ENCODE measurements around the gene PLPP6. TPM values are rescaled to one million over a fixed set of nuclear protein-coding genes. Genes with fewer than 3 reads are reported as not detected.
"Not testable (repeated sequence)": the region's sequence is repeated elsewhere in the genome, so short reads cannot be mapped to it uniquely, and the experiment has no call there.

The PLPP6 gene
- polyA plus RNA-seq, 6 donors from 2014 or later: 1.7 to 4.1 (median 3.2) TPM

- ATAC-seq (ENCODE audit: low read depth in 2 of 2) (no peak), DNase-seq (no peak)
- Mint-ChIP-seq H3K27me3 (peaks cover 5 to 20% (median 16%) of the 10 kb centered on the region in 3 donors), H3K4me3 (no peak overlapping the region), H3K27ac (no peak overlapping the region), H3K4me1 (no peaks in the 10 kb centered on the region), H3K9me3 (no peaks in the 10 kb centered on the region), H3K36me3 (no peaks in the 10 kb centered on the region)
These were observed 19.7 kb upstream of the PLPP6 start for GRCh38 chr9:4642351-4642750.

GRCh38 chr9:4654084-4654483, 8.0 kb upstream of the PLPP6 start:
- ATAC-seq (ENCODE audit: low read depth in 2 of 2): no peak
- Mint-ChIP-seq H3K4me1 (no peaks in the 10 kb centered on the region), H3K27me3 (peaks cover 38 to 60% (median 43%) of the 10 kb centered on the region in 3 donors), H3K36me3 (no peaks in the 10 kb centered on the region), H3K9me3 (peaks cover 0 to 3% (median 0%) of the 10 kb centered on the region in 7 donors), H3K27ac (no peak overlapping the region), H3K4me3 (no peak overlapping the region)
- DNase-seq: no peak

- Mint-ChIP-seq H3K4me3 (no peak overlapping the region), H3K36me3 (no peaks in the 10 kb centered on the region), H3K9me3 (peaks cover 0 to 3% (median 0%) of the 10 kb centered on the region in 7 donors), H3K27me3 (peaks cover 35 to 61% (median 39%) of the 10 kb centered on the region in 3 donors), H3K4me1 (no peaks in the 10 kb centered on the region), H3K27ac (no peak overlapping the region)
- DNase-seq: no peak
- ATAC-seq (ENCODE audit: low read depth in 2 of 2): no peak
These were observed 7.6 kb upstream of the PLPP6 start for GRCh38 chr9:4654538-4654937.

- not testable (repeated sequence) for H3K36me3 Mint-ChIP-seq; ATAC-seq (ENCODE audit: low read depth in 2 of 2); DNase-seq; H3K9me3 Mint-ChIP-seq; H3K4me1 Mint-ChIP-seq; H3K4me3 Mint-ChIP-seq
- peaks cover 26 to 52% (median 29%) of the 10 kb centered on the region in 3 donors for H3K27me3 Mint-ChIP-seq
- peak overlapping the region in 1 of 6 donors; percentile 39 for H3K27ac Mint-ChIP-seq
These were observed 5.9 kb upstream of the PLPP6 start for GRCh38 chr9:4656196-4656595.

DNA sequence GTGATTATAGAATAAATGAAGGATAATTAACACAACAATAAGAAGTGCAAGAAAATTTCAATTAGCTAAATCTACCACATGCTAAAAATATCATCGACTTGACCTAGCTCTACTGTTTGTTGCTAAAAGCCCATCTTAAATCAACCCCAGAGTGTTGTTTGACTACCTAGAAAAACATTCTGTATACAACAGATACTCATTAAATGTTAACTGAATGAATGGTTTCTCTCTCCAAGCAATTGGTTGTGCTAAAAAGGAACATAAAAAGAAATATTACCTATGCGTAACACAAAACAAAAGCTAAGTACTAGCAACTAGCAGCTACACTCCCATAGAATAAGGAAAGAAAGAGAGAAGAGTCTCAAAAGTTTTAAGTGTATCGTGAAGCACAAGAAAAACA, 5.5 kb upstream of the PLPP6 start:
- H3K27ac Mint-ChIP-seq: peak overlapping the region in 1 of 6 donors; percentile 50
- H3K4me1 Mint-ChIP-seq: peaks cover 0 to 3% (median 3%) of the 10 kb centered on the region in 3 donors
- no peaks in the 10 kb centered on the region for H3K9me3 Mint-ChIP-seq
- H3K27me3 Mint-ChIP-seq: peaks cover 22 to 52% (median 29%) of the 10 kb centered on the region in 3 donors
- no peak overlapping the region for H3K4me3 Mint-ChIP-seq
- no peaks in the 10 kb centered on the region for H3K36me3 Mint-ChIP-seq
- no peak for ATAC-seq (ENCODE audit: low read depth in 2 of 2)
- no peak for DNase-seq

GRCh38 chr9:4657426-4658159, 4.5 kb upstream of the PLPP6 start:
- Mint-ChIP-seq H3K4me3 (peak overlapping the region in 1 of 8 donors; percentile 15), H3K9me3 (no peaks in the 10 kb centered on the region), H3K4me1 (peaks cover 6 to 11% (median 9%) of the 10 kb centered on the region in 3 donors), H3K27ac (no peak overlapping the region), H3K36me3 (no peaks in the 10 kb centered on the region), H3K27me3 (peaks cover 19 to 52% (median 29%) of the 10 kb centered on the region in 3 donors)
- ATAC-seq (ENCODE audit: low read depth in 2 of 2): no peak
- DNase-seq: no peak

DNA sequence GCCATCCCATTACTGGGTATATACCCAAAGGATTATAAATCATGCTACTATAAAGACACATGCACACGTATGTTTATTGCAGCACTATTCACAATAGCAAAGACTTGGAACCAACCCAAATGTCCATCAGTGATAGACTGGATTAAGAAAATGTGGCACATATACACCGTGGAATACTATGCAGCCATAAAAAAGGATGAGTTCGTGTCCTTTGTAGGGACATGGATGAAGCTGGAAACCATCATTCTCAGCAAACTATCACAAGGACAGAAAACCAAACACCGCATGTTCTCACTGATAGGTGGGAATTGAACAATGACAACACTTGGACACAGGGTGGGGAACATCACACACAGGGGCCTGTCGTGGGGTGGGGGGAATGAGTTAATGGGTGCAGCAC, 1.4 kb upstream of the PLPP6 start:
- Mint-ChIP-seq H3K4me3 (peak overlapping the region in 2 of 8 donors; percentile 17 to 71), H3K27me3 (peaks cover 12 to 26% (median 16%) of the 10 kb centered on the region in 3 donors), H3K4me1 (peaks cover 30 to 38% (median 37%) of the 10 kb centered on the region in 3 donors)
- not testable (repeated sequence) for H3K27ac Mint-ChIP-seq; H3K9me3 Mint-ChIP-seq; DNase-seq; ATAC-seq (ENCODE audit: low read depth in 2 of 2); H3K36me3 Mint-ChIP-seq

- Mint-ChIP-seq H3K27me3 (peaks cover 13 to 26% (median 17%) of the 10 kb centered on the region in 3 donors), H3K9me3 (no peaks in the 10 kb centered on the region), H3K4me3 (peak overlapping the region in 7 of 8 donors; percentile 84 to 99 (median 97)), H3K27ac (no peak overlapping the region), H3K4me1 (peaks cover 35 to 43% (median 42%) of the 10 kb centered on the region in 3 donors), H3K36me3 (no peaks in the 10 kb centered on the region)
- DNase-seq: no peak
- ATAC-seq (ENCODE audit: low read depth in 2 of 2): no peak
These were observed 929 bp upstream of the PLPP6 start for GRCh38 chr9:4661165-4661564.

DNA sequence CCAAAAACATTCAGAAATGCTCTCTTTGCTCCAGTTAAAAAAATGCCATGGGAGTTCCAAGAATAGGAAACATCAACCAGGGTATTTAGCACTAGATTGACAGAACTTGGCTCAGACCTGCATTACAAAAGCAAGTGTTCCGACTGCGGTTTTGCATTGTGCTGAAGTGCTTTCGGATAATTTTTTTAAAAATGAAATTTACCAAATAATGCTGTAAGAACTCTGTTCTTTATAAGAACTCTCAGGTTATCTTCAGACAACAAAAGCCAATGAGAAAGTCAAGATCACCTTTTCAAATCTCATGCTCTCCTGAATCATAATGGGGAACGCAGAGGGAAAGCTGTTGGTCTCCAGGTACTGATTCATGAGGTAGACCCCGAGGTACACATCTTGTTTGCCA, 483 bp upstream of the PLPP6 start:
- no peak for ATAC-seq (ENCODE audit: low read depth in 2 of 2)
- peak overlapping the region; percentile 9 to 96 (median 86) for H3K27ac Mint-ChIP-seq
- H3K36me3 Mint-ChIP-seq: no peaks in the 10 kb centered on the region
- no peak for DNase-seq
- peak overlapping the region; percentile 84 to 99 (median 96) for H3K4me3 Mint-ChIP-seq
- H3K9me3 Mint-ChIP-seq: no peaks in the 10 kb centered on the region
- H3K27me3 Mint-ChIP-seq: peaks cover 9 to 25% (median 20%) of the 10 kb centered on the region in 3 donors
- peaks cover 40 to 47% (median 46%) of the 10 kb centered on the region in 3 donors for H3K4me1 Mint-ChIP-seq

- DNase-seq (no peak), ATAC-seq (ENCODE audit: low read depth in 2 of 2) (no peak)
- Mint-ChIP-seq H3K9me3 (no peaks in the 10 kb centered on the region), H3K27ac (peak overlapping the region in 5 of 6 donors; percentile 1 to 84 (median 33)), H3K4me1 (peaks cover 48 to 50% (median 49%) of the 10 kb centered on the region in 3 donors), H3K4me3 (peak overlapping the region; percentile 84 to 99 (median 96)), H3K27me3 (peaks cover 18 to 27% (median 22%) of the 10 kb centered on the region in 3 donors), H3K36me3 (no peaks in the 10 kb centered on the region)
These were observed 1.1 kb downstream of the PLPP6 start for GRCh38 chr9:4662989-4663792.

- H3K4me3 Mint-ChIP-seq: peak overlapping the region in 7 of 8 donors; percentile 0 to 99 (median 84)
- no peak for ATAC-seq (ENCODE audit: low read depth in 2 of 2)
- H3K27me3 Mint-ChIP-seq: peaks cover 22 to 29% (median 22%) of the 10 kb centered on the region in 3 donors
- no peaks in the 10 kb centered on the region for H3K36me3 Mint-ChIP-seq
- peak overlapping the region in 1 of 6 donors; percentile 80 for H3K27ac Mint-ChIP-seq
- H3K9me3 Mint-ChIP-seq: no peaks in the 10 kb centered on the region
- no peak for DNase-seq
- peaks cover 48 to 50% (median 49%) of the 10 kb centered on the region in 3 donors for H3K4me1 Mint-ChIP-seq
These were observed 1.9 kb downstream of the PLPP6 start for GRCh38 chr9:4663956-4664355.

GRCh38 chr9:4665357-4665756, 3.3 kb downstream of the PLPP6 start:
- Mint-ChIP-seq H3K36me3 (peaks cover 0 to 4% of the 10 kb centered on the region in 2 donors), H3K4me3 (peak overlapping the region in 6 of 8 donors; percentile 48 to 97 (median 80)), H3K27ac (peak overlapping the region in 2 of 6 donors; percentile 17 to 88), H3K27me3 (peaks cover 22 to 26% (median 22%) of the 10 kb centered on the region in 3 donors), H3K9me3 (no peaks in the 10 kb centered on the region), H3K4me1 (peaks cover 48 to 50% (median 49%) of the 10 kb centered on the region in 3 donors)
- no peak for DNase-seq
- no peak for ATAC-seq (ENCODE audit: low read depth in 2 of 2)

DNA sequence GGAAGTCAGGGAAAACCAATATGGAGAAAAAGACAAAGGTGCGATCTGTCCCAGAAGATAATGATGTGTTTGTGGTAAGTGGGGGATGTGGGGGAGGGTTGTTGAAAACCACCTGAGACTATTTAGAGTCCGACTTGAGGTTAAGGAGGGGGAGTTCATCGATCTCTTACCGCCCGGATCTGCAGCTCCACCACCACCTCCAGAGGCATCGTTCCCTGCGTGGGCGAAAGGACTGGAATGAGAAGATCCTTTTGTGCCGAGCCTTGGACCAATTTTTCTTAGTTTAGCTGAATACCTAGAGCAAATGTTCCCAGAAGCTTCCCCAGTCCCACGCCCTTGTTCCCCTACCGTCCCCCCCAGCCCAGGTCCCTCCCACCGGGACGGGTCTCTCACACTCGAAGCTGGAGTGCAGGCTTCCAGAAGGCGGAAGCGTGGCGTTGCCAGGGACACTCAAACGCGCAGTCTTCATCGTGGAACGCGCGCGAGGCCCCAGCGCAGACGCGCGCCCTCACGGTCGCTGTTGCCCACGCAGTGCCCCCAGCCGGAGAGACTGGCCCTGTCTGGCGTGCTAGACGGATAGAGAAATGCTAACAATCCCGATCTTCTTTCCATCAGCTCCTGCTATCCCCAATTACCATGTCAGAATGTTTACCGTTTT, 4.1 kb downstream of the PLPP6 start, which contains the start of gene SPATA6L:
SPATA6L (minus strand) TSS at position 439 of the 658 bp plus-strand sequence; CDS start at position 209, 230 bp downstream.
- Mint-ChIP-seq H3K9me3 (no peaks in the 10 kb centered on the region), H3K27me3 (peaks cover 22 to 28% (median 26%) of the 10 kb centered on the region in 3 donors), H3K36me3 (peaks cover 0 to 4% of the 10 kb centered on the region in 2 donors), H3K4me3 (peak within 1 kb of the TSS; percentile 73 to 97 (median 84)), H3K27ac (peak within 1 kb of the TSS in 3 of 6 donors; percentile 17 to 88 (median 80)), H3K4me1 (peaks cover 48 to 50% (median 49%) of the 10 kb centered on the region in 3 donors)
- peak; percentile 29 for DNase-seq
- peak; percentile 36 to 45 for ATAC-seq (ENCODE audit: low read depth in 2 of 2)

Measured in naive B cell (primary cell).